Choroid plexus epithelial cell (primary cell): ENCODE data around the gene SPOCK1.
A peak's percentile ranks its signal among the peaks of the same experiment; 100 is the strongest.

Experiments used
- DNase-seq: peaks from one replicate; pipeline ENCODE4 v3.0.0-alpha.2; 2010; ENCODE audit warnings: low read depth
- H3K4me3 ChIP-seq: 2 replicates; pipeline ENCODE4 v1.5.1; 2011; ENCODE audit warnings: low read depth, mild to moderate bottlenecking, control low read depth, low read length, moderate library complexity
- CTCF ChIP-seq: conservative IDR thresholded peaks from 2 replicates; pipeline ENCODE4 v1.5.1; 2011; ENCODE audit warnings: low read depth, mild to moderate bottlenecking, control low read depth, inconsistent platforms, low read length, moderate library complexity

The SPOCK1 gene

GRCh38 chr5:137342764-137343163 lies 156.4 kb downstream of the SPOCK1 start:
- no peak for TF ChIP-seq CTCF
- peak; percentile 10 for DNase-seq
- no peak overlapping the region for H3K4me3 ChIP-seq

GRCh38 chr5:137341831-137342230 lies 157.3 kb downstream of the SPOCK1 start:
- no peak for DNase-seq
- no peak overlapping the region for H3K4me3 ChIP-seq
- no peak for TF ChIP-seq CTCF

- no peak for TF ChIP-seq CTCF
- DNase-seq, result no peak
- no peak overlapping the region for H3K4me3 ChIP-seq
These were observed 158.2 kb downstream of the SPOCK1 start for GRCh38 chr5:137340881-137341280.

- no peak for DNase-seq
- no peak for TF ChIP-seq CTCF
- H3K4me3 ChIP-seq, result no peak overlapping the region
These were observed 162.5 kb downstream of the SPOCK1 start for GRCh38 chr5:137336565-137337120.

GRCh38 chr5:137336161-137336560 lies 163.0 kb downstream of the SPOCK1 start:
- H3K4me3 ChIP-seq, result no peak overlapping the region
- no peak for TF ChIP-seq CTCF
- DNase-seq, result no peak

- no peak for TF ChIP-seq CTCF
- no peak overlapping the region for H3K4me3 ChIP-seq
- DNase-seq, result no peak
These were observed 163.6 kb downstream of the SPOCK1 start for GRCh38 chr5:137335493-137335892.

- H3K4me3 ChIP-seq, result no peak overlapping the region
- TF ChIP-seq CTCF, result no peak
- no peak for DNase-seq
These were observed 165.2 kb downstream of the SPOCK1 start for GRCh38 chr5:137333928-137334327.
